Natural killer cell (primary cell): ENCODE measurements around the gene FXYD3. TPM values are rescaled to one million over a fixed set of nuclear protein-coding genes. Genes with fewer than 3 reads are reported as not detected.

Source experiments
- ATAC-seq, 3 donors: fragments of 150-1000 bp in 2 of 3; fragments of 200-7000 bp in 1 of 3; cut with Tn5 transposase; 1 replicate in 1 of 3; 2 replicates in 2 of 3; pipeline ENCODE4 v1.10.0; 2021; ENCODE audit warnings: mild to moderate bottlenecking in 2 of 3, moderate library complexity in 2 of 3
- DNase-seq, 2 donors: peaks; one replicate each; pipeline versions ENCODE4 v3.0.0 to v3.0.0-alpha.2; 2013 to 2021; ENCODE audit warnings: mixed read lengths in 1 of 2
- H3K27ac ChIP-seq: one replicate; pipeline ENCODE4 v1.5.1; 2013; ENCODE audit warnings: mild to moderate bottlenecking, low read length
- H3K27me3 ChIP-seq: one replicate; pipeline ENCODE4 v1.6.1; 2013; ENCODE audit warnings: low read length; ENCODE audit not compliant: control insufficient read depth, insufficient read depth
- H3K36me3 ChIP-seq: one replicate; pipeline ENCODE4 v1.6.1; 2013; ENCODE audit warnings: low read length; ENCODE audit not compliant: control insufficient read depth, insufficient read depth
- H3K4me1 ChIP-seq: one replicate; pipeline ENCODE4 v1.6.1; 2013; ENCODE audit warnings: low read length; ENCODE audit not compliant: control insufficient read depth, insufficient read depth
- H3K4me3 ChIP-seq: one replicate; pipeline ENCODE4 v1.5.1; 2013; ENCODE audit warnings: low read length
- H3K9me3 ChIP-seq: one replicate; pipeline ENCODE4 v1.6.1; 2013; ENCODE audit warnings: low read length; ENCODE audit not compliant: control insufficient read depth, insufficient read depth
- H3K27ac Mint-ChIP-seq, 2 donors: one replicate each; pipeline ENCODE4 v1.8.0; 2022; ENCODE audit warnings: mild to moderate bottlenecking in 2 of 2, mixed read lengths in 2 of 2, moderate library complexity in 1 of 2
- H3K27me3 Mint-ChIP-seq, 2 donors: one replicate each; pipeline ENCODE4 v1.8.0; 2022; ENCODE audit warnings: low read depth in 2 of 2, mixed read lengths in 2 of 2
- H3K36me3 Mint-ChIP-seq: one replicate; pipeline ENCODE4 v1.8.0; 2022; ENCODE audit warnings: mixed read lengths
- H3K4me1 Mint-ChIP-seq, 2 donors: one replicate each; pipeline ENCODE4 v1.8.0; 2022; ENCODE audit warnings: mixed read lengths in 2 of 2
- H3K4me3 Mint-ChIP-seq: one replicate; pipeline ENCODE4 v1.8.0; 2022; ENCODE audit warnings: mild to moderate bottlenecking, moderate library complexity, mixed read lengths
- H3K9me3 Mint-ChIP-seq, 2 donors: one replicate each; pipeline ENCODE4 v1.8.0; 2022; ENCODE audit warnings: mixed read lengths in 2 of 2
- WGBS: methylation state at CpG from one replicate; pipeline ENCODE4 v1.1.7; 2013; ENCODE audit warnings: missing lambda C conversion rate; ENCODE audit not compliant: insufficient coverage; 5-methylcytosine and 5-hydroxymethylcytosine counted together
- intact Hi-C: fragments of 100-400 bp; cut with micrococcal nuclease; formaldehyde crosslinking; loops from one replicate; pipeline ENCODE4 v1.14.2; 2022
- total RNA-seq, 4 donors: library from RNA; stranded (reverse); fragments of 120-200 nt in 1 of 4; gene quantifications; one replicate each; pipeline versions ENCODE4 v1.2.3 to v1.2.4, GENCODE V29; 2013 to 2022
- TF ChIP-seq, protein P1 (sequence below): fragments of 200-600 bp; IDR thresholded peaks from one replicate; pipeline ENCODE4 v1.8.0; 2022; ENCODE audit warnings: antibody characterized with exemption

The FXYD3 gene
- total RNA-seq, 3 donors from 2014 or later (not counting 1 experiment from before 2014, with no cell fraction given): not detected

DNA sequence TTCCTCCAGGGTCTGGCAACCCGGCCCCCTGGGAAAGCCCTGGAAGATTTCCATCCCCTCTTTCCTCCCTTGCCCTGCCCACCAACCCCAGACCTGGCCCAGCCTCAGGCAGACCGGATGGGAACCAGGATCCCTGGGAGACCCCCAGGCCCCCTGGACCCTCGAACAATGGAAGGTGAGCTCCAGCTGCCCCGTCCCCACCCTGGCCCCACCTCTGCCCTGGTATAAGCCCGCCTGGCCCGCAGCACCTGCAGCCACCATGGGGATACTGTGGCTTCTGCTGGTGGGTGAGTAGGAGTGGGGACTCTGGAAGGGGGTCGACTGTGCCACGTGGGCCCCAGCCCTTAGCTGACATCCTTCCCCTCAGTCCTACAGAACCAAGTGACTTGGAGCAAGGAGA is 41.7 kb upstream of the FXYD3 start:
- H3K27ac ChIP-seq: no peak overlapping the region
- Mint-ChIP-seq H3K36me3 (no peaks in the 10 kb centered on the region), H3K9me3 (no peaks in the 10 kb centered on the region), H3K4me1 (peaks cover 0 to 22% of the 10 kb centered on the region in 2 donors), H3K27ac (no peak overlapping the region), H3K4me3 (no peak overlapping the region), H3K27me3 (peaks cover 0 to 13% of the 10 kb centered on the region in 2 donors)
- no peak for DNase-seq
- intact Hi-C loops: no loop called here
- TF ChIP-seq, protein P1, sequence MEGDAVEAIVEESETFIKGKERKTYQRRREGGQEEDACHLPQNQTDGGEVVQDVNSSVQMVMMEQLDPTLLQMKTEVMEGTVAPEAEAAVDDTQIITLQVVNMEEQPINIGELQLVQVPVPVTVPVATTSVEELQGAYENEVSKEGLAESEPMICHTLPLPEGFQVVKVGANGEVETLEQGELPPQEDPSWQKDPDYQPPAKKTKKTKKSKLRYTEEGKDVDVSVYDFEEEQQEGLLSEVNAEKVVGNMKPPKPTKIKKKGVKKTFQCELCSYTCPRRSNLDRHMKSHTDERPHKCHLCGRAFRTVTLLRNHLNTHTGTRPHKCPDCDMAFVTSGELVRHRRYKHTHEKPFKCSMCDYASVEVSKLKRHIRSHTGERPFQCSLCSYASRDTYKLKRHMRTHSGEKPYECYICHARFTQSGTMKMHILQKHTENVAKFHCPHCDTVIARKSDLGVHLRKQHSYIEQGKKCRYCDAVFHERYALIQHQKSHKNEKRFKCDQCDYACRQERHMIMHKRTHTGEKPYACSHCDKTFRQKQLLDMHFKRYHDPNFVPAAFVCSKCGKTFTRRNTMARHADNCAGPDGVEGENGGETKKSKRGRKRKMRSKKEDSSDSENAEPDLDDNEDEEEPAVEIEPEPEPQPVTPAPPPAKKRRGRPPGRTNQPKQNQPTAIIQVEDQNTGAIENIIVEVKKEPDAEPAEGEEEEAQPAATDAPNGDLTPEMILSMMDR: no peak
- H3K4me3 ChIP-seq: no peak overlapping the region
- H3K4me1 ChIP-seq: peaks cover 22% of the 10 kb centered on the region
- ATAC-seq: no peak
- H3K27me3 ChIP-seq: no peaks in the 10 kb centered on the region
- 80% methylated on average over 8 of the region's 8 CpGs for WGBS
- no peaks in the 10 kb centered on the region for H3K36me3 ChIP-seq
- H3K9me3 ChIP-seq: peaks cover 7% of the 10 kb centered on the region

DNA sequence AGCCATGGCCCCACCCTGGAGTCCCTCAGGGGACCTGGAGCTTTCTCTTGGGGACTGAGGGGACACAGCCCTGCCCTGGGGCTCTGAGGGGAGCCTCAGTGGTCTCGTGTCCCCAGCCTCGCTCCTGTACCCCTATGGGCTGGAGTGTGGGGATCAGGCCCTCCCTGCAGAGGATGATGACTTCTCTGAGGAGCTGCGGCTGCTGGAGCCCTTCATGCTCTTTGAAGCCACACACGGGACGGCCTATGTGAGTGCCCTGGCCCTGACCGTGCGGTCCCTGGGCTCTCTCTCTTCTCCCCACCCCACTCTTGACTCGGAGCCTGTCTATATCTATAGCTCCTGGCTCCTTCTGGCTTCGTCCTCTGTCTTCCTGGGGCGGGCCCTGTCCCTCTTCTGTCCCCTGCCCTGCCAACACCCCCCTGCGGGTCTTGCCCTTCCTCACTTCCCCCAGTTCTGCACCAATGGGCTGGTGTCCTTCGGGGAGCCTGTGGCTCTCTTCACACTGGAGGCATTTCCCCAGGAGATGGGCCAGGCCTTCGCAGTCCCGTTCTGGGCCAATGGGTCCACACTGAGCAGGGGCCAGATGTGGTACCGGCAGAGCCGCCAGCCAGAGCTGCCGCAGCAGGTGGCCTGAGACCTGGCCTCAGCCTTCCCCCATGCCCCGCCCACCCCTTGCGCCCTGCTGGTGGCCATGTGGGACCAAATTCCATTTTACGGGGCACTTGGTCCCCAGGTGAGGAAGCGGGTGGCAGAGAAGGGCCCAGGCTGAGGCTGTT is 41.0 kb upstream of the FXYD3 start:
- Histone ChIP-seq H3K27ac (no peak overlapping the region), H3K9me3 (peaks cover 7% of the 10 kb centered on the region), H3K4me1 (peaks cover 22% of the 10 kb centered on the region), H3K4me3 (no peak overlapping the region), H3K36me3 (no peaks in the 10 kb centered on the region), H3K27me3 (no peaks in the 10 kb centered on the region)
- Mint-ChIP-seq H3K9me3 (no peaks in the 10 kb centered on the region), H3K4me3 (no peak overlapping the region), H3K27ac (no peak overlapping the region), H3K4me1 (peaks cover 0 to 22% of the 10 kb centered on the region in 2 donors), H3K36me3 (no peaks in the 10 kb centered on the region), H3K27me3 (peaks cover 0 to 16% of the 10 kb centered on the region in 2 donors)
- 82% methylated on average over 21 of the region's 21 CpGs for WGBS
- ATAC-seq: no peak
- intact Hi-C loops: no loop called here
- TF ChIP-seq, protein P1: no peak
- DNase-seq: no peak

- Mint-ChIP-seq H3K36me3 (no peaks in the 10 kb centered on the region), H3K4me3 (no peak overlapping the region), H3K27me3 (peaks cover 0 to 16% of the 10 kb centered on the region in 2 donors), H3K4me1 (peaks cover 0 to 22% of the 10 kb centered on the region in 2 donors), H3K27ac (no peak overlapping the region), H3K9me3 (no peaks in the 10 kb centered on the region)
- Histone ChIP-seq H3K27ac (no peak overlapping the region), H3K4me1 (peaks cover 22% of the 10 kb centered on the region), H3K36me3 (no peaks in the 10 kb centered on the region), H3K27me3 (no peaks in the 10 kb centered on the region), H3K4me3 (no peak overlapping the region), H3K9me3 (peaks cover 4% of the 10 kb centered on the region)
- DNase-seq (no peak), ATAC-seq (no peak)
- intact Hi-C loops: no loop called here
- TF ChIP-seq, protein P1: no peak
- 92% methylated on average over 21 of the region's 21 CpGs for WGBS
Measured at GRCh38 chr19:35075202-35076025, 40.2 kb upstream of the FXYD3 start.
